ENCODE results near the gene DNAJC17. TPM values are rescaled to one million over a fixed set of nuclear protein-coding genes. Genes with fewer than 3 reads are reported as not detected.
A peak's percentile ranks its signal among the peaks of the same experiment; 100 is the strongest.

Gene DNAJC17
- polyA plus RNA-seq (2011; rRNA removed), result 25.8 and 31.7 TPM in 2 replicates
- 30.8 and 42.7 TPM in 2 replicates for polyA minus RNA-seq (2011; rRNA and poly(A)+ RNA removed)

GRCh38 chr15:40807028-40807887 is at the start of gene DNAJC17, which contains the start of gene ZFYVE19:
Gene DNAJC17, minus strand, starts transcription at chr15:40807473. Its CDS starts 27 bp downstream, at chr15:40807446.
Gene ZFYVE19, plus strand, starts transcription at chr15:40807089. Its CDS starts 501 bp downstream, at chr15:40807590.
- no peaks in the 10 kb centered on the region for H3K27me3 ChIP-seq (ENCODE audit: control insufficient read depth, insufficient read depth, low read length)
- POLR2A ChIA-PET, result interaction anchor here (0.8 to 1.4 kb wide), 2 partner anchors 8 to 556 kb away, joined by 3 to 4 read pairs; no protein-coding TSS in a partner anchor
- no peak for TF ChIP-seq CTCF (IDR thresholded peaks at IDR 0.05; ENCODE audit: low read depth, low read length)
- H3K9me3 ChIP-seq (ENCODE audit: control insufficient read depth, insufficient read depth, low read length), result no peaks in the 10 kb centered on the region; the same call in 1 of the 2 replicates
- CTCF ChIA-PET, result no interaction called here
- peak within 1 kb of the TSS; percentile 57 for H3K27ac ChIP-seq (ENCODE audit: low read depth, low read length)
- peak within 1 kb of the TSS; percentile 98 for H3K4me3 ChIP-seq (ENCODE audit: low read depth, low read length)
- DNase-seq (ENCODE audit: low read depth, low spot score), result peak; percentile 91

- no peak for TF ChIP-seq CTCF (IDR thresholded peaks at IDR 0.05; ENCODE audit: low read depth, low read length)
- peaks cover 25% of the 10 kb centered on the region for H3K27me3 ChIP-seq (ENCODE audit: control insufficient read depth, insufficient read depth, low read length)
- no peaks in the 10 kb centered on the region for H3K9me3 ChIP-seq (ENCODE audit: control insufficient read depth, insufficient read depth, low read length)
- CTCF ChIA-PET, result interaction anchor here (0.7 to 5.9 kb wide), 19 partner anchors 9 to 358 kb away, joined by 3 to 171 read pairs (median 4); partner anchors contain the start of gene VPS18
- DNase-seq (ENCODE audit: low read depth, low spot score), result no peak
- no peak overlapping the region for H3K4me3 ChIP-seq (ENCODE audit: low read depth, low read length)
- no peak overlapping the region for H3K27ac ChIP-seq (ENCODE audit: low read depth, low read length)
- POLR2A ChIA-PET, result interaction anchor here (0.5 kb wide), 1 partner anchor 38 kb away, joined by 5 read pairs; no protein-coding TSS in a partner anchor
These were observed 49.5 kb upstream of the DNAJC17 start for GRCh38 chr15:40856746-40857145.

- Histone ChIP-seq H3K27ac (ENCODE audit: low read depth, low read length) (no peak overlapping the region), H3K9me3 (ENCODE audit: control insufficient read depth, insufficient read depth, low read length) (no peaks in the 10 kb centered on the region), H3K27me3 (ENCODE audit: control insufficient read depth, insufficient read depth, low read length) (peaks cover 21% of the 10 kb centered on the region), H3K4me3 (ENCODE audit: low read depth, low read length) (no peak overlapping the region)
- ChIA-PET POLR2A (no interaction called here), CTCF (interaction anchor here (0.8 to 5.9 kb wide), 3 partner anchors 12 to 33 kb away, joined by 3 to 171 read pairs (median 39); partner anchors contain the start of gene SPINT1)
- no peak for TF ChIP-seq CTCF (IDR thresholded peaks at IDR 0.05; ENCODE audit: low read depth, low read length)
- no peak for DNase-seq (ENCODE audit: low read depth, low spot score)
These were observed 48.5 kb upstream of the DNAJC17 start for GRCh38 chr15:40855706-40856234.

GRCh38 chr15:40854161-40854560 is 46.9 kb upstream of the DNAJC17 start:
- Histone ChIP-seq H3K4me3 (ENCODE audit: low read depth, low read length) (no peak overlapping the region), H3K27me3 (ENCODE audit: control insufficient read depth, insufficient read depth, low read length) (peaks cover 31% of the 10 kb centered on the region), H3K27ac (ENCODE audit: low read depth, low read length) (no peak overlapping the region), H3K9me3 (ENCODE audit: control insufficient read depth, insufficient read depth, low read length) (no peaks in the 10 kb centered on the region)
- TF ChIP-seq CTCF (IDR thresholded peaks at IDR 0.05; ENCODE audit: low read depth, low read length), result no peak
- ChIA-PET CTCF (interaction anchor here (1.3 to 5.9 kb wide), 2 partner anchors 34 to 40 kb away, joined by 7 to 171 read pairs; partner anchors contain the start of gene VPS18), POLR2A (no interaction called here)
- DNase-seq (ENCODE audit: low read depth, low spot score), result no peak
